HCT116 (cell line): ENCODE data around the gene ZNF341. TPM values are rescaled to one million over a fixed set of nuclear protein-coding genes. Genes with fewer than 3 reads are reported as not detected.

ENCODE experiments used
- ATAC-seq: fragments of 200-7000 bp; cut with Tn5 transposase; 2 replicates; pipeline ENCODE4 v1.9.1; 2020; ENCODE audit warnings: mild to moderate bottlenecking, moderate library complexity
- Bru-seq: library from RNA; stranded (reverse); fragments of 400-500 nt; gene quantifications from one replicate; lab custom pipeline; 2021; lab: Mats Ljungman, UMichigan
- BruChase-seq, 2 experiments: library from RNA; stranded (reverse); fragments of 400-500 nt; gene quantifications; one replicate each; lab custom pipeline; 2021; lab: Mats Ljungman, UMichigan
- BruUV-seq: library from RNA; stranded (reverse); fragments of 400-500 nt; replicated peaks from 2 replicates; lab custom pipeline; 2021; lab: Mats Ljungman, UMichigan
- CTCF ChIA-PET: fragments of 300-600 bp; sonication (Branson Sonifier 250); formaldehyde crosslinking; loops from one replicate; lab custom pipeline; 2021; ENCODE audit warnings: antibody characterized with exemption; lab: Charles Lee
- POLR2A ChIA-PET: fragments of 300-600, 350-600 bp; sonication (Branson Sonifier 250); formaldehyde crosslinking; loops from one replicate; lab custom pipeline; 2021; ENCODE audit warnings: antibody characterized with exemption; lab: Charles Lee
- RAD21 ChIA-PET, 2 experiments: fragments of 300-600 bp; sonication (Branson Sonifier 250); formaldehyde crosslinking; loops; one replicate each; lab custom pipeline; 2023; ENCODE audit warnings: low total read pairs in 2 of 2; ENCODE audit not compliant: uncharacterized antibody in 2 of 2, unreplicated experiment in 2 of 2, low non-redundant PET in 1 of 2; lab: Charles Lee
- DNase-seq: peaks from one replicate; pipeline ENCODE4 v3.0.0-alpha.2; 2010; ENCODE audit warnings: low read depth, low spot score
- H2AFZ ChIP-seq: fragments of 200-600 bp; shearing (Covaris generic), sonication (generic); 2 replicates; pipeline ENCODE4 v1.6.1; 2017; ENCODE audit warnings: low read depth, mixed run types, mixed read lengths, antibody characterized with exemption, low read length; ENCODE audit not compliant: poor library complexity, severe bottlenecking
- H3K27ac ChIP-seq: 2 replicates; pipeline ENCODE4 v1.5.1; 2012; ENCODE audit warnings: low read depth, low read length
- H3K27me3 ChIP-seq: fragments of 200-600 bp; sonication (generic); 2 replicates; pipeline ENCODE4 v1.6.1; 2016; ENCODE audit warnings: mixed run types, low read length, mixed read lengths; ENCODE audit not compliant: insufficient read depth
- H3K36me3 ChIP-seq, 2 experiments: fragments of 200-500 bp in 1 of 2; fragments of 200-600 bp in 1 of 2; sonication (Bioruptor generic) in 1 of 2; sonication (generic) in 1 of 2; 2 replicates each; pipeline versions ENCODE4 v1.5.1 to v1.6.1; 2014 to 2016; ENCODE audit warnings: low read length in 2 of 2, inconsistent platforms in 1 of 2, mixed read lengths in 1 of 2, mixed run types in 1 of 2; ENCODE audit not compliant: insufficient read depth in 2 of 2, control insufficient read depth in 1 of 2
- H3K4me1 ChIP-seq, 2 experiments: fragments of 200-600 bp in 1 of 2; sonication (generic) in 1 of 2; 2 replicates each; pipeline versions ENCODE4 v1.5.1 to v1.6.1; 2012 to 2017; ENCODE audit warnings: low read length in 2 of 2, inconsistent platforms in 1 of 2, mild to moderate bottlenecking in 1 of 2, mixed read lengths in 1 of 2, mixed run types in 1 of 2, moderate library complexity in 1 of 2; ENCODE audit not compliant: insufficient read depth in 2 of 2, control insufficient read depth in 1 of 2
- H3K4me2 ChIP-seq: fragments of 200-600 bp; sonication (generic); 2 replicates; pipeline ENCODE4 v1.6.1; 2017; ENCODE audit warnings: mixed run types, low read length, mixed read lengths
- H3K4me3 ChIP-seq, 2 experiments: fragments of 200-600 bp in 1 of 2; sonication (generic) in 1 of 2; replicated peaks in 1 of 2; 2 replicates each; pipeline ENCODE4 v1.5.1; 2011 to 2016; ENCODE audit warnings: low read length in 2 of 2, control low read depth in 1 of 2, low read depth in 1 of 2, mild to moderate bottlenecking in 1 of 2, mixed read lengths in 1 of 2, mixed run types in 1 of 2
- H3K79me2 ChIP-seq: fragments of 200-600 bp; sonication (generic); 2 replicates; pipeline ENCODE4 v1.6.1; 2017; ENCODE audit warnings: mild to moderate bottlenecking, mixed run types, low read length, moderate library complexity, mixed read lengths; ENCODE audit not compliant: insufficient read depth
- H3K9ac ChIP-seq: fragments of 200-600 bp; sonication (generic); 2 replicates; pipeline ENCODE4 v1.6.1; 2016; ENCODE audit warnings: low read length, mixed read lengths
- H3K9me2 ChIP-seq: fragments of 200-600 bp; sonication (generic), shearing (Covaris generic); 2 replicates; pipeline ENCODE4 v1.6.1; 2017; ENCODE audit warnings: mixed run types, mild to moderate bottlenecking, moderate library complexity; ENCODE audit not compliant: insufficient read depth
- H3K9me3 ChIP-seq, 2 experiments: fragments of 200-500 bp in 1 of 2; fragments of 200-600 bp in 1 of 2; sonication (Bioruptor generic) in 1 of 2; sonication (generic) in 1 of 2; 2 replicates each; pipeline ENCODE4 v1.6.1; 2014 to 2017; ENCODE audit warnings: low read length in 2 of 2, mixed read lengths in 2 of 2, inconsistent platforms in 1 of 2, low read depth in 1 of 2, mild to moderate bottlenecking in 1 of 2, mixed run types in 1 of 2, moderate library complexity in 1 of 2; ENCODE audit not compliant: control insufficient read depth in 1 of 2, insufficient read depth in 1 of 2
- H4K20me1 ChIP-seq: fragments of 200-600 bp; sonication (generic), shearing (Covaris generic); 2 replicates; pipeline ENCODE4 v1.6.1; 2017; ENCODE audit warnings: mixed run types, mild to moderate bottlenecking, moderate library complexity; ENCODE audit not compliant: insufficient read depth
- CBX3 ChIP-seq: IDR thresholded peaks from 2 replicates; pipeline ENCODE4 v1.6.1; 2012; ENCODE audit warnings: low read depth
- EZH2 ChIP-seq: fragments of 200-600 bp; sonication (generic); IDR thresholded peaks from 2 replicates; pipeline ENCODE4 v1.6.1; 2017; ENCODE audit warnings: antibody characterized with exemption, mixed run types
- POLR2A ChIP-seq: IDR thresholded peaks from 2 replicates; pipeline ENCODE4 v1.7.0; 2011; ENCODE audit warnings: borderline replicate concordance; ENCODE audit not compliant: insufficient read depth, insufficient read length; ENCODE audit errors: extremely low read depth
- POLR2AphosphoS5 ChIP-seq: IDR thresholded peaks from 2 replicates; pipeline ENCODE4 v1.6.1; 2011; ENCODE audit warnings: mild to moderate bottlenecking, low read depth, low read length, moderate library complexity
- RAD21 ChIP-seq: IDR thresholded peaks from 2 replicates; pipeline ENCODE4 v1.6.1; 2012; ENCODE audit warnings: low read depth, mild to moderate bottlenecking
- SIN3A ChIP-seq: IDR thresholded peaks from 2 replicates; pipeline ENCODE4 v1.6.1; 2012; ENCODE audit warnings: low read depth
- SP1 ChIP-seq: IDR thresholded peaks from 2 replicates; pipeline ENCODE4 v1.6.1; 2012; ENCODE audit warnings: low read depth
- YY1 ChIP-seq: IDR thresholded peaks from 2 replicates; pipeline ENCODE4 v1.6.1; 2011; ENCODE audit warnings: low read length, low read depth, moderate library complexity, mild to moderate bottlenecking; ENCODE audit not compliant: insufficient replicate concordance; ENCODE audit errors: extremely low read depth
- ZFX ChIP-seq: fragments of 450-650 bp; IDR thresholded peaks from 2 replicates; pipeline ENCODE4 v1.6.1; 2017
- intact Hi-C: fragments of 100-400 bp; cut with micrococcal nuclease; formaldehyde crosslinking; loops from 2 replicates; pipeline ENCODE4 v1.10.0; 2022
- long read RNA-seq: library from polyadenylated mRNA; unstranded; transcript quantifications from one replicate; pipeline ENCODE4 v2.0.0, GENCODE V29; 2021; ENCODE audit not compliant: unreplicated experiment
- polyA plus RNA-seq: library from polyadenylated mRNA; unstranded; fragments of >200 nt; gene quantifications from 2 replicates; pipeline ENCODE4 v1.2.1, GENCODE V29; 2012; ENCODE audit warnings: missing spikeins
- total RNA-seq: library from RNA; stranded (reverse); gene quantifications from one replicate; pipeline ENCODE4 v1.2.1, GENCODE V29; 2021; ENCODE audit not compliant: unreplicated experiment
- TF ChIP-seq, protein P1 (sequence below): IDR thresholded peaks from 2 replicates; pipeline ENCODE4 v1.6.1; 2012; ENCODE audit warnings: low read depth
- TF ChIP-seq, protein P2 (sequence below), 3 experiments: fragments of 200-600 bp in 1 of 3; sonication (generic) in 1 of 3; IDR thresholded peaks in 2 of 3; conservative IDR thresholded peaks in 1 of 3; 2 replicates each; pipeline ENCODE4 v1.5.1; 2012 to 2017; ENCODE audit warnings: low read depth in 2 of 3, low read length in 2 of 3, antibody characterized with exemption in 1 of 3, borderline replicate concordance in 1 of 3, control low read depth in 1 of 3, mild to moderate bottlenecking in 1 of 3, mixed read lengths in 1 of 3, mixed run types in 1 of 3, moderate library complexity in 1 of 3; ENCODE audit not compliant: insufficient read depth in 1 of 3

The ZNF341 gene
- total RNA-seq (4.9 TPM), Bru-seq, nascent RNA (percentile 44 among the genes with signal in this experiment), BruChase-seq, experiment 1, labeled RNA remaining after a 6-hour chase (percentile 44 among the genes with signal in this experiment), BruChase-seq, experiment 2, labeled RNA remaining after a 2-hour chase (percentile 42 among the genes with signal in this experiment)
- polyA plus RNA-seq = 3.9 and 4.9 TPM in 2 replicates
- long read RNA-seq, partial matches to known transcripts = 7 of 11 reads
- long read RNA-seq, other reads (novel, unspliced or antisense) = 1 of 11 reads

DNA sequence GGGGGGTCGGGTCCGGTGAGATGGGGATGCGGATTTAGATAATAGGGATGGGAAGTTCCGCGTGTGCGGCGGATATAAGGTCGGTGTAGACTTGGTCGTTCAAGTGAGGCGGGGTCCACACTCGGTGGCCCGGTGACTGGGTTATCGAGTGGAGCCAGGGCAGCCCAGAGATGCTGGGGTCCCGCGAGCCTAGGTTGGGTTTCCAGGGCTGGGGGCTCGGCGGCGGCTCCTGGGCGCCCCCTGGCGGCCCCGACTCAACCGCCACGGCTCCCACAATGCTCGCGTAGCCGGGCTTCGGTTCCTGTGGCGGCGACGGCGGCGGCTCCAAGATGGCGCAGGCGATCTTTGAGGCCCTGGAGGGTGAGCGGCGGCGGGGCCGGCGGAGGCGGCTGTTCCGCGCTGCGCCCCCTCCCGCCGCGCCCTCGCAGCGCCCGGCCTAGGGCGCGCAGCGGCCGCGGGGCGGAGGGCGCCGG lies at the start of gene ZNF341:
TSS of gene ZNF341 (plus strand) at position 304 of the 473 bp plus-strand sequence. CDS start at position 330, 26 bp downstream.
- peak within 1 kb of the TSS; percentile 84 for H3K9ac ChIP-seq
- H4K20me1 ChIP-seq = no peaks in the 10 kb centered on the region
- peaks cover 5 to 8% of the 10 kb centered on the region in 2 experiments; a peak in 2 of 4 replicates for H3K9me3 ChIP-seq
- H3K4me1 ChIP-seq = peaks cover 23 to 30% of the 10 kb centered on the region in 2 experiments
- peak; percentile 39 for DNase-seq
- H2AFZ ChIP-seq = peak within 1 kb of the TSS; percentile 86
- ChIA-PET POLR2A (interaction anchor here (0.9 to 1.4 kb wide), 2 partner anchors 12 to 58 kb away, joined by 4 read pairs; partner anchors contain the start of gene PXMP4), CTCF (interaction anchor here (0.6 to 0.7 kb wide), 3 partner anchors 8 to 65 kb away, joined by 3 read pairs; partner anchors contain the start of genes ACTL10 and PXMP4), RAD21 (interaction anchor here in 1 of 2 experiments (1.0 kb wide), 1 partner anchor 183 kb away, joined by 3 read pairs; no protein-coding TSS in a partner anchor)
- peak; percentile 74 for ATAC-seq
- H3K36me3 ChIP-seq = no peaks in the 10 kb centered on the region
- H3K27me3 ChIP-seq = no peaks in the 10 kb centered on the region
- no peaks in the 10 kb centered on the region for H3K9me2 ChIP-seq
- peaks cover 11% of the 10 kb centered on the region; the same call in 1 of the 2 replicates for H3K79me2 ChIP-seq
- H3K27ac ChIP-seq = peak within 1 kb of the TSS; percentile 83
- H3K4me3 ChIP-seq = peak within 1 kb of the TSS; percentile 64 to 81
- peak within 1 kb of the TSS; percentile 100 for H3K4me2 ChIP-seq
- intact Hi-C loops = loop anchor here (2.0 kb wide), 1 partner anchor 275 kb away; no protein-coding TSS in a partner anchor
- TF ChIP-seq CBX3 = 0 out of 2 replicates have a peak, but pooled peaks have one; percentile 39
- TF ChIP-seq ZFX = no peak
- TF ChIP-seq RAD21 = peak; percentile 78
- TF ChIP-seq POLR2AphosphoS5 = peak; percentile 7; the same call in 1 of the 2 replicates
- TF ChIP-seq SP1 = no peak; the same call in 1 of the 2 replicates
- peak; percentile 90 for TF ChIP-seq YY1
- no peak for TF ChIP-seq EZH2
- TF ChIP-seq SIN3A = no peak
- TF ChIP-seq, protein P1, sequence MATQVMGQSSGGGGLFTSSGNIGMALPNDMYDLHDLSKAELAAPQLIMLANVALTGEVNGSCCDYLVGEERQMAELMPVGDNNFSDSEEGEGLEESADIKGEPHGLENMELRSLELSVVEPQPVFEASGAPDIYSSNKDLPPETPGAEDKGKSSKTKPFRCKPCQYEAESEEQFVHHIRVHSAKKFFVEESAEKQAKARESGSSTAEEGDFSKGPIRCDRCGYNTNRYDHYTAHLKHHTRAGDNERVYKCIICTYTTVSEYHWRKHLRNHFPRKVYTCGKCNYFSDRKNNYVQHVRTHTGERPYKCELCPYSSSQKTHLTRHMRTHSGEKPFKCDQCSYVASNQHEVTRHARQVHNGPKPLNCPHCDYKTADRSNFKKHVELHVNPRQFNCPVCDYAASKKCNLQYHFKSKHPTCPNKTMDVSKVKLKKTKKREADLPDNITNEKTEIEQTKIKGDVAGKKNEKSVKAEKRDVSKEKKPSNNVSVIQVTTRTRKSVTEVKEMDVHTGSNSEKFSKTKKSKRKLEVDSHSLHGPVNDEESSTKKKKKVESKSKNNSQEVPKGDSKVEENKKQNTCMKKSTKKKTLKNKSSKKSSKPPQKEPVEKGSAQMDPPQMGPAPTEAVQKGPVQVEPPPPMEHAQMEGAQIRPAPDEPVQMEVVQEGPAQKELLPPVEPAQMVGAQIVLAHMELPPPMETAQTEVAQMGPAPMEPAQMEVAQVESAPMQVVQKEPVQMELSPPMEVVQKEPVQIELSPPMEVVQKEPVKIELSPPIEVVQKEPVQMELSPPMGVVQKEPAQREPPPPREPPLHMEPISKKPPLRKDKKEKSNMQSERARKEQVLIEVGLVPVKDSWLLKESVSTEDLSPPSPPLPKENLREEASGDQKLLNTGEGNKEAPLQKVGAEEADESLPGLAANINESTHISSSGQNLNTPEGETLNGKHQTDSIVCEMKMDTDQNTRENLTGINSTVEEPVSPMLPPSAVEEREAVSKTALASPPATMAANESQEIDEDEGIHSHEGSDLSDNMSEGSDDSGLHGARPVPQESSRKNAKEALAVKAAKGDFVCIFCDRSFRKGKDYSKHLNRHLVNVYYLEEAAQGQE = no peak
- TF ChIP-seq, protein P2, sequence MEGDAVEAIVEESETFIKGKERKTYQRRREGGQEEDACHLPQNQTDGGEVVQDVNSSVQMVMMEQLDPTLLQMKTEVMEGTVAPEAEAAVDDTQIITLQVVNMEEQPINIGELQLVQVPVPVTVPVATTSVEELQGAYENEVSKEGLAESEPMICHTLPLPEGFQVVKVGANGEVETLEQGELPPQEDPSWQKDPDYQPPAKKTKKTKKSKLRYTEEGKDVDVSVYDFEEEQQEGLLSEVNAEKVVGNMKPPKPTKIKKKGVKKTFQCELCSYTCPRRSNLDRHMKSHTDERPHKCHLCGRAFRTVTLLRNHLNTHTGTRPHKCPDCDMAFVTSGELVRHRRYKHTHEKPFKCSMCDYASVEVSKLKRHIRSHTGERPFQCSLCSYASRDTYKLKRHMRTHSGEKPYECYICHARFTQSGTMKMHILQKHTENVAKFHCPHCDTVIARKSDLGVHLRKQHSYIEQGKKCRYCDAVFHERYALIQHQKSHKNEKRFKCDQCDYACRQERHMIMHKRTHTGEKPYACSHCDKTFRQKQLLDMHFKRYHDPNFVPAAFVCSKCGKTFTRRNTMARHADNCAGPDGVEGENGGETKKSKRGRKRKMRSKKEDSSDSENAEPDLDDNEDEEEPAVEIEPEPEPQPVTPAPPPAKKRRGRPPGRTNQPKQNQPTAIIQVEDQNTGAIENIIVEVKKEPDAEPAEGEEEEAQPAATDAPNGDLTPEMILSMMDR (IDR thresholded peaks at IDR 0.05 in 2 of 3, conservative IDR thresholded peaks at IDR 0.05 in 1 of 3; ENCODE audit: borderline replicate concordance in 1 of 3, insufficient read depth in 1 of 3, low read depth in 2 of 3, low read length in 2 of 3) = peak; percentile 52 to 82 (median 68); a peak in 5 of 6 replicates
- TF ChIP-seq POLR2A = no peak
- no TSS peak for BruUV-seq
